Stimulated activated CD8-positive, alpha-beta memory T cell treated with anti-CD3 and anti-CD28 coated beads, Interleukin-4, amount 100 ng/mL, for 24 hours (primary cell): Measurements from ENCODE around the gene LILRB2.
"Not testable (repeated sequence)": the region's sequence is repeated elsewhere in the genome, so short reads cannot be mapped to it uniquely, and the experiment has no call there.

Source experiments
- DNase-seq: peaks from one replicate; pipeline ENCODE4 v3.0.0-alpha.2; 2020; ENCODE audit warnings: low read depth

The LILRB2 gene

GRCh38 chr19:54305141-54305540 lies 24.2 kb upstream of the LILRB2 start:
- no peak for DNase-seq

DNA sequence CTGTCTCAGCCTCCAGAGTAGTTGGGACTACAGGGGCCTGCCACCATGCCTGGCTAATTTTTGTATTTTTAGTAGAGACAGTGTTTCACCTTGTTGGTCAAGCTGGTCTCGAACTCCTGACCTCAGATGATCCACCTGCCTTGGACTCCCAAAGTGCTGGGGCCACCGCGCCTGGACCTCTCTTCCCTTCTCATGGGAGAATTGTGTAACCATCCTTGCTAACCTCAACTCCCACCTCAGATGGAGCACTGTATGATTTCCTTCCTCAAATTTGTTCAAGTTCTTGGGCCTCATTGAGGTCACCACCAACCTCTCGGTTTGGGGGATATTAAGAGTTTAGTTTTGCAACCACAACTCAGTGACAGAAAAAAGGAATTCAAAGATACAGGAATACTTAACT lies 21.3 kb upstream of the LILRB2 start:
- no peak for DNase-seq

- no peak for DNase-seq
Observed at GRCh38 chr19:54299515-54299914, 18.6 kb upstream of the LILRB2 start.

- DNase-seq = no peak
Observed at GRCh38 chr19:54299126-54299498, 18.2 kb upstream of the LILRB2 start.

DNA sequence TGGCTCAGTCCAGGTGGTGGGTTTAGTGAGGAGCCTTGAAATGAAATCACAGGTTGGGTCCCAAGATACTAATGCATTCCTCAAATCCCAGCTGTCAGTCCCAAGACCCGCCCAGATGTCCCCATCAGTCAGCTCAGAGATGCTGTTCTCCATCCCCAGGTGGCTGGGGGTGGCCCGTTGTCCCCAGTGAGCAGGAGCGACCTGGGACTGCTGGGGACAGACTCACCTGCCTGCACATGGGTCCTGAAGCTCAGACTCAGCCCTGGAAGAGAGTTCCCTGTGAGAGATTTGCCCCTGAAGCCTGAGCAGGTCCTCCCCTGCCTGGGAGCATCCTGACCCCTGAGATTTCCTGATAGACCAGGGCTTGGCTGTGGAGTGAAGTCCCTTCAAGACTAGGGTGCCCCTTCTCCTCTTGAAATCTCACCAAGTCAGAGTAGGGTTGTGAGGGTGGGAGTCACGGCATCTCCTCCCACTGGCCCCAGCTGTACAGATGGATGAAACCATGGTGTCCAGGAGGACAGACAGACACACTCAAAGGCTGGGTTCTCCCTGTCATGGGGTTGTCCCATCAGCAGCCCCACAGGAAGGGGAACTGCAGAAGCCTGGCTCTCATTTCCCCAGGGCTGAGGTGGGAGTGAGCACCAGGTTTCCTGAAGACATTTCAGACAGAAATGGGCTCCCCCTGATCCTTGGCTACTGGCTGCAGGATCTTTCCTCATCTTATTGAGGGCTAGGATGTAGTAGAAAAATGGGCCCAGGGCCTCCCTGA lies 17.6 kb upstream of the LILRB2 start:
- DNase-seq = no peak

- no peak for DNase-seq
Observed at GRCh38 chr19:54297759-54298305, 16.9 kb upstream of the LILRB2 start.

DNA sequence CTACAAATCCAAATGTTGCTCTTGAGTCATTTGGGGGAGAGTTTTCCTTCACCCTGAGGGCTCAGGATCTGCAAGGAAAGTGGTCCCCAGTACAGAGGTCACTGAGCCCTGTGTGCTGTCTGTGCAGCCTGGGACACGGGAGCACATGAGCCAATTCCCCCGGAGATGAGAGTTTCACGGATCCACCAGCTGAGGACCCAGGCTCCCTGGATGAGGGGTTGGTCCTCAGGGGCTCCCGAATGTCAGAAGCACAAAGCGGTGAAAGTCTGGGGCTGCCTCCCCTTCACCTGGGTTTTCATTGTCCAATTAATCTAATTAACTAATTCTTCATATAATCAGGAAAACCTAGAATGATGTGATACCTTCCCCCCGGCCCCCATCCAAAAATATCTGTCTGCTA lies 13.6 kb upstream of the LILRB2 start:
- no peak for DNase-seq

DNA sequence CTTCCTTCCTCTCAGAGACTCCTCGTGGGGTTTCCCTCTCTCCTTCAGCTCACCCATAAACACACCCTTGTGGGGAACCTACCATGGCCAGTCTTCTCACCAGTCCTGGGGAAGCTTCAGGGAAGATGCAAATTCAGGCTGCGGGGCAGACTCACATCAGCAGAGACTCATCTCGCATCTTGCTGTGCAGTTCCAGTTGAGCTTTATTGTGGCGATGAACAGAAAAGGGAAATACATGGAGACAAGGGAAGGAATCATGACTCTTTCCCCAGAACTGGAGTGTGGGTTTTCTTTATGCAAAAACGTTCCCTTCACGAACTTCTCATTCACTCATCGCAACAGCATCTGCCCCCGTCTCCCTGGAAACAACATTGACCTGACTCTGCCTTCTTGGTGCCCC lies 8.2 kb upstream of the LILRB2 start:
- DNase-seq = not testable (repeated sequence)

DNA sequence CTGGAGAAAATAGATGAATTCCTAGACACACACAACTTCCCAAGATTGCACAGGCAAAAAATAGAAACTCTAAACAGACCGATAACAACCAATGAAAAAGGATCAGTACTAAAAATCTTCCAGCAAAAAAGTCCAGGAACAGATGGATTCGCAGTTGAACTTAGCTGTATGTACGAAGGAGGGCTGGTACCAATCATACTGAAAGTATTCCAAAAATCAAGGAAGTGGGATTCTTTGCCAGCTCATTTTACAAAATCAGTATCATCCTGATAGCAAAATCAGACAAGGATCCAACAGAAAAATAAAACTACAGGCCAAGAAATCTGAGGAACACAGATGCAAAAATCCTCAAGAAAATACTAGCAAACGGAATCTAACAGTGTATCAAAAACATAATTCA lies 6.5 kb upstream of the LILRB2 start:
- DNase-seq = no peak

DNA sequence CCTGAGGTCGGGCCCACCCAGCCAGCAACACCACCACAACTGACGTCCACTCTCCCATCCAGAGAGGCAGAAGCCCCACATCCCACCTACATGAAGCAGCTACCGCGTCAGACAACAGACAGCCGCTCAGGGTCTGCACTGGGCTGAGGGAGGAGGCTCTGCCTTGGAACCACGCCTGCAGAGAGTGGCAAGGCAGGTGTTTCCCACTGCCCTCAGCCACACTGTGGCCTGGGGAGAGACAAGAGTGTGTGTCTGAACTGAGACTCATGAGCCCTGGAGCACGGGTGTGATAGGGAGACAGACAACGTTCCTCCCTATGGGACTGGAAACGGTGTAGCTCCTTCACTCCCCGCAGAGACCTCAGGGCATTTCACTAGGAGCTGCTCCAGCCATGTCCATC lies 5.4 kb upstream of the LILRB2 start:
- DNase-seq = not testable (repeated sequence)

GRCh38 chr19:54285427-54286056 lies 4.6 kb upstream of the LILRB2 start:
- not testable (repeated sequence) for DNase-seq

DNA sequence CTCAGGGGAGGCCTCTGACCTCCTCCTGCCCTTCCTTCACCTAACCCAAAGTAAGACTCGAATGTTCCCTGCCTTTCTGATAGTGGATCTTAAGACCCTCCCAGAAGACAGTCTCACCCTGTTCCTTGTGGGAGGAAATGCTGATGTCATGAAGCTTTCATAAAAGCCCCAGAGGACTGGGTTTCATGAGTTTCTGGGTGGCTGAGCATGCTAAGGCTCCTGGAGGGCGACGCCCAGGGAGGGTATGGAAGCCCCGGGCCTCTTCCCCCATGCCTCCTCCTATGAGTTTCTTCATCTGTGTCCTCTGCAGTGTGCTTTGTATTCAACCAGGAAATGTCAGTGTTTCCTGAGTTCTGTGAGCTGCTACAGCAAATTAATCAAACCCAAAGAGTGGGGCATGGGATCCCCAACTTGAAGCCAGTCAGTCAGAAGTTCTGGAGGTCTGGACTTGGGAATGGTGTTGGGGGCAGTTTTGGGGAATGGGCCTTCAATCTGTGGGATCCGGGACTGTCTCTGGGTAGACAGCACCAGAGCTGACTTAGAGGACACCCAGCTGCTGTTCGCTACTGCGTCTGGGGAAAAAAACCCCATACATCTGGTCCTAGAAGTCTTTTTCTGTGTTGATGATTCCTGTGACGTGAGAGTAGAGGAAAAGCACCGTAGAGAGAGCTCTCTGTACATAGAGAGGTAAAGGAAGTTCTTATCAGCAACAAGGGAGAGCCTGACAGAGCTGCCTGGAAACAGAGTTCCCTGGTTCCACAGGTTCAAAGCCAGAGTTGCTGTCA lies 2.0 kb upstream of the LILRB2 start:
- no peak for DNase-seq

- not testable (repeated sequence) for DNase-seq
Observed at GRCh38 chr19:54281729-54282075, 792 bp upstream of the LILRB2 start.

DNA sequence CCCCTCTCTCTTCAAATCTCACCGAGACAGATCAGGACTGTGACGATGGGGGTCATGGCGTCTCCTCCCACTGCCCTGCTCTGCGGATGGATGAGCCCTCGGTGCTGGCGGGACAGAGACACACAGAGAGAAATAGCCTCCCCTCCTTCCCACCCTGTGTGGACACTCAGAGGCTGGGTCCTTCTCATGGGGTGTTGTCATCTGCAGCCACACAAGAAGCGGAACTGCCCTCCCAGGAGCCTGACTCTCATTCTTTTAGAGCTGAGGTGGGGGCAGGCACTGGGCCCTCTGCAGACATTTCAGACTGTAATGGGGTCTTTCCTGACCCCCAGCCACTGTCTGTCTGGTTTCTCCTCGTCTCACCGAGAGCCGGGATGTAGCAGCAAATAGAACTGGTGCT lies 469 bp downstream of the LILRB2 start:
- DNase-seq = not testable (repeated sequence)

DNA sequence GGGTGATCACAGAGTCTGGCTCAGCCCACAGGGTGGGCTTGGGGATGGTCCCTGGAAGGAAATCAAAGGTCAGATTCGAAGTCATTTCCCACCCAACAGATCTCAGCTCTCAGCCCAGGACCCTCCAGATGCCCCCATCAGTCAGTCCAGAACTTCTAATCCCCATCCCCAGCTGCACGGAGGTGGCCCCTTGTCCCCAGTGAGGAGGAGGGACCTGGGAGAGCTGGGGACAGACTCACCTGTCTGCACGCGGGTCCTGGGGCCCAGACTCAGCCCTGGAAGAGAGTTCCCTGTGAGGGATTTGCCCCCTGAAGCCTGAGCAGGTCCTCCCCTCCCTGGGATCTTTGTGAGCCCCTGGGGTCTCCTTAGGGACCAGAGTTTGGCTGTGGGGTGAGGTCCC lies 885 bp downstream of the LILRB2 start:
- not testable (repeated sequence) for DNase-seq

DNA sequence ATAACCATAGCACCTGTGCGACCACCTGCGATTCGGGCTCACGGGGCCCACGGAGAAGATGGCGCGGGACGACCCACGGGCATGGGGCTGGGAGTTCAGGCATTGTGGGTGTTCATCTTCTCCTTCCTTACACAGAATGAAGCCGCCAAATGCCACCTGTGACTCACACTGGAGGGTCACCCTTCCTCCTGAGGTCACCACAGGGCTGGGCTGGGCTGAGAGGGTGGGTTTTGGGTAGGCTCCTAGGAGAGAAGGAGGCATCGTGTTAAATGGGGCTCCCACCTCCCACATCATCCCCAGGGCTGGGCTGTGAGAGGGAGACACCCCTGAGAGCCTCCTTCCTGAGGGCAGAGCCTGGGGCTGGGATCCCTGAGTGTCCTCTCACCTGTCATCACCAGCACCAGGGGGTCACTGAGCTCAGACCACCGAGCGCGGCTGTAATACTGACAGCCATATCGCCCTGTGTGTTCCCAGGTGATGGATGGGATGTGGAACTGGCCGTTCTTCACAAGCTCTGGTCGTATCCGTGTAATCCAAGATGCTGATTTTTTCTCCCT lies 1.4 kb downstream of the LILRB2 start:
- DNase-seq = no peak

- not testable (repeated sequence) for DNase-seq
Observed at GRCh38 chr19:54278571-54279195, 2.2 kb downstream of the LILRB2 start.

GRCh38 chr19:54278056-54278455 lies 2.9 kb downstream of the LILRB2 start:
- not testable (repeated sequence) for DNase-seq

- DNase-seq = not testable (repeated sequence)
Observed at GRCh38 chr19:54277111-54277615, 3.7 kb downstream of the LILRB2 start.

GRCh38 chr19:54275951-54276350 lies 5.0 kb downstream of the LILRB2 start:
- no peak for DNase-seq

DNA sequence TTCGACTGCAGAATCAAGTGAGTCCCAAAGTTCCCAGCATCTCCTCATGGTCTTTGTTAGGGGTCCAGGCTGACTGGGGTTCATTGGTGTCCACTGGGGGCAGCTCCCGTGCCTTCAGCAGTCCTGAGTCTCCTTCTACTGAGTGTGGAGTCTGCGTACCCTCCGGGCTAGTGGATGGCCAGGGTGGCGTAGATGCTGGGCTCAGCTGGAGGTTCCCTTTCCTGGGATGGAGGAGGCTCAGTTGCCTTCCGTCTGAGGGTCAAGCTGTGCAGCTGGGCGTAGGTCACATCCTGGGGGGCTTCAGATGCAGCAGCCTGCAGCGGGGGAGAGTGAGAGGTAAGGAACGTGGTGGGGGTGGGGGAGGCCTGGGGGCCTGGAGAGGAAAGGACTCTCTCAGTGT lies 6.4 kb downstream of the LILRB2 start:
- not testable (repeated sequence) for DNase-seq

DNA sequence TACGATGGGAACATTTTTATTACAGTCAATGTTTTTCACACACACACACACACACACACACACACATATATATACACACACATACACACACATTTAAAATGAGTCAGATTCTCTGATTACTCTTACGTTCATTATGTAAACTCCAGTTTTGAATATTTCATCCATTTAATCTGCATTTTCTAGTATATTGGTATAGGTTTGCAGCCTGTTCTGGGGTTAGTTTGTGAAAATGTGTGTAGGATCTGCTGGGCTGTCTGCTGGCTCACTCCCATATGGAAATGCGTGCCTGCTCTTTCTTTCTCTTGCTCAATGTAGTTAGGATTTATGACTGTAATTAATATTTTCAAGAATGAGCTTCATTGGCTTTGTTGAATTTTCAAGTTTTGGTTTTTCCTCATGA lies 7.1 kb downstream of the LILRB2 start:
- no peak for DNase-seq
